Erythroblast (primary cell): ENCODE data around the gene SLC25A44.

Experiments used
- GATA1 ChIP-seq: IDR thresholded peaks from 2 replicates; pipeline ENCODE4 v1.6.1; 2011; ENCODE audit warnings: low read depth, mild to moderate bottlenecking, control low read depth, low read length, moderate library complexity
- POLR2A ChIP-seq: IDR thresholded peaks from 2 replicates; pipeline ENCODE4 v1.6.1; 2011; ENCODE audit warnings: mild to moderate bottlenecking, low read length

- no peak for TF ChIP-seq POLR2A
- no peak for TF ChIP-seq GATA1
These were observed 9.4 kb downstream of the SLC25A44 start for GRCh38 chr1:156203331-156203730.
